Suprapubic skin (tissue), 4 donors: ENCODE results near the gene ZFAND3. TPM values are rescaled to one million over a fixed set of nuclear protein-coding genes. Genes with fewer than 3 reads are reported as not detected.

Source experiments
- DNase-seq, 2 donors: peaks; one replicate each; pipeline ENCODE4 v3.0.0-alpha.2; 2019; ENCODE audit warnings: low spot score in 2 of 2
- H3K27ac ChIP-seq: fragments of 200-600 bp; sonication (generic); one replicate; pipeline ENCODE4 v1.5.1; 2019
- H3K27me3 ChIP-seq: fragments of 200-600 bp; sonication (generic); one replicate; pipeline ENCODE4 v1.5.1; 2019
- H3K36me3 ChIP-seq: fragments of 200-600 bp; sonication (generic); one replicate; pipeline ENCODE4 v1.5.1; 2019
- H3K4me1 ChIP-seq: fragments of 200-600 bp; sonication (generic); one replicate; pipeline ENCODE4 v1.5.1; 2019
- H3K4me3 ChIP-seq: fragments of 200-600 bp; sonication (generic); one replicate; pipeline ENCODE4 v1.5.1; 2019; ENCODE audit warnings: mild to moderate bottlenecking
- H3K9me3 ChIP-seq: fragments of 200-600 bp; sonication (generic); one replicate; pipeline ENCODE4 v1.5.1; 2019
- CTCF ChIP-seq, 2 donors: fragments of 200-600 bp in 1 of 2; fragments of 450-650 bp in 1 of 2; sonication (generic) in 1 of 2; IDR thresholded peaks; one replicate each; pipeline ENCODE4 v1.5.1; 2016 to 2019; ENCODE audit warnings: antibody characterized with exemption in 2 of 2, mild to moderate bottlenecking in 1 of 2, moderate library complexity in 1 of 2
- EP300 ChIP-seq: sonication (generic); formaldehyde crosslinking; IDR thresholded peaks from one replicate; pipeline ENCODE4 v1.6.1; 2017; ENCODE audit warnings: antibody characterized with exemption
- POLR2A ChIP-seq, 2 donors: fragments of 450-650 bp; IDR thresholded peaks; one replicate each; pipeline ENCODE4 v1.6.1; 2017; ENCODE audit warnings: antibody characterized with exemption in 2 of 2, mild to moderate bottlenecking in 2 of 2, moderate library complexity in 2 of 2
- POLR2AphosphoS5 ChIP-seq, 3 donors: sonication (generic); formaldehyde crosslinking; IDR thresholded peaks; one replicate each; pipeline ENCODE4 v1.6.1; 2017; ENCODE audit warnings: antibody characterized with exemption in 3 of 3
- WGBS: methylation state at CpG from one replicate; pipeline ENCODE4 v1.1.5; 2018; 5-methylcytosine and 5-hydroxymethylcytosine counted together
- total RNA-seq, 4 donors: library from RNA; depleted of rRNA; stranded (reverse); fragments of >200 nt; gene quantifications; one replicate each; pipeline ENCODE4 v1.1.0, GENCODE V29; 2016

ZFAND3 gene
- total RNA-seq, 4 donors from 2014 or later: 31.1 to 41.0 (median 36.3) TPM

GRCh38 chr6:38194282-38194572, 374.7 kb downstream of the ZFAND3 start:
- H3K27me3 ChIP-seq: no peaks in the 10 kb centered on the region
- no peak overlapping the region for H3K4me3 ChIP-seq
- no peak for DNase-seq
- WGBS: 94% methylated on average over 2 of the region's 2 CpGs
- no peak overlapping the region for H3K27ac ChIP-seq
- no peaks in the 10 kb centered on the region for H3K9me3 ChIP-seq
- H3K36me3 ChIP-seq: peaks cover 3% of the 10 kb centered on the region
- no peak for TF ChIP-seq POLR2A (IDR thresholded peaks at IDR 0.05)
- no peaks in the 10 kb centered on the region for H3K4me1 ChIP-seq

- peaks cover 3% of the 10 kb centered on the region for H3K36me3 ChIP-seq
- H3K4me1 ChIP-seq: no peaks in the 10 kb centered on the region
- no peaks in the 10 kb centered on the region for H3K9me3 ChIP-seq
- H3K27ac ChIP-seq: no peak overlapping the region
- no peak overlapping the region for H3K4me3 ChIP-seq
- WGBS: 85% methylated on average over 5 of the region's 7 CpGs
- peak in 1 of 2 donors; percentile 59 for DNase-seq
- no peak for TF ChIP-seq POLR2A (IDR thresholded peaks at IDR 0.05)
- no peak for TF ChIP-seq POLR2AphosphoS5 (IDR thresholded peaks at IDR 0.05)
- no peak for TF ChIP-seq CTCF (IDR thresholded peaks at IDR 0.05)
- no peak for TF ChIP-seq EP300
- no peaks in the 10 kb centered on the region for H3K27me3 ChIP-seq
Observed at GRCh38 chr6:38194589-38194988, 375.1 kb downstream of the ZFAND3 start.

GRCh38 chr6:38195113-38195635, 375.6 kb downstream of the ZFAND3 start:
- 87% methylated on average over 5 of the region's 5 CpGs for WGBS
- TF ChIP-seq POLR2A (IDR thresholded peaks at IDR 0.05): no peak
- TF ChIP-seq POLR2AphosphoS5 (IDR thresholded peaks at IDR 0.05): no peak
- no peak for TF ChIP-seq EP300
- TF ChIP-seq CTCF (IDR thresholded peaks at IDR 0.05): no peak
- H3K9me3 ChIP-seq: no peaks in the 10 kb centered on the region
- no peak overlapping the region for H3K4me3 ChIP-seq
- no peak overlapping the region for H3K27ac ChIP-seq
- H3K36me3 ChIP-seq: peaks cover 3% of the 10 kb centered on the region
- H3K27me3 ChIP-seq: no peaks in the 10 kb centered on the region
- peak in 1 of 2 donors; percentile 15 for DNase-seq
- no peaks in the 10 kb centered on the region for H3K4me1 ChIP-seq

GRCh38 chr6:38198219-38198618, 378.7 kb downstream of the ZFAND3 start:
- H3K27ac ChIP-seq: no peak overlapping the region
- TF ChIP-seq CTCF (IDR thresholded peaks at IDR 0.05) (no peak), EP300 (no peak)
- H3K4me3 ChIP-seq: no peak overlapping the region
- WGBS: 91% methylated on average over 8 of the region's 8 CpGs
- no peaks in the 10 kb centered on the region for H3K9me3 ChIP-seq
- H3K27me3 ChIP-seq: no peaks in the 10 kb centered on the region
- H3K36me3 ChIP-seq: no peaks in the 10 kb centered on the region
- DNase-seq: no peak
- no peaks in the 10 kb centered on the region for H3K4me1 ChIP-seq

Other genes with a start within 250 kb of the ZFAND3 start
- 10 to 100 TPM in 3 of 4 donors, 1 to 10 TPM in 1; 5.5 to 77.2 (median 26.8) TPM for gene MDGA1, start 121.8 kb upstream of the ZFAND3 start, total RNA-seq